HL-60/S4 (cell line): ENCODE measurements around the gene TLK2.
"Not testable (repeated sequence)": the region's sequence is repeated elsewhere in the genome, so short reads cannot be mapped to it uniquely, and the experiment has no call there.

Experiments
- in situ Hi-C: fragments of 300-500 bp; cut with MboI; formaldehyde crosslinking; loops from 2 replicates; pipeline ENCODE4 v1.14.3; 2022; ENCODE audit warnings: low sequenced_read_pairs

The TLK2 gene

DNA sequence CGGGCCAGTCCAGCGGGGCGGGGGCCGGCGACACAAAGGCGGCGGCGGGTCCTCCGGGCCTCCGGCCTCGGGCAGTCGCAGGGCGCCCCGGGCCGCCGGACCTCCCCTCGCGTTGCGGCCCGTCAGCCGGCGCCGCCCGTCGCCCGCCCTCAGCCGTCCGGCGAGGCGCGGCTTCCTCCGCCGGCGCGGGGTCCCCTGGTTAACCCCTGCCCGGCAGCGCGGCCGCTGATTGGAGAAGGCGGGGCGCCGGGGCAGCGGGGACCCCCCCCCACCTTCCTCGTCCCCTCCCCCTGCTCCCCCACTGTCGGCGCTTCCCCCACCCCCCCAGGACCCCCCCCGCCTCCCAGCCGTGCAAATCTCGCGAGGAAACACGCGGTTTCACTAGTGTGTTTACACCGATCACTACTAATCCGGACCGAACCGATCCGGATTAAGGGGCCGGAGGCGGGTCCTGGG is at the start of gene TLK2:
Gene TLK2, plus strand, starts transcription at position 402 of the 456 bp plus-strand sequence. CDS start 2,301 bp downstream, outside the sequence.
- in situ Hi-C loops = no loop called here

DNA sequence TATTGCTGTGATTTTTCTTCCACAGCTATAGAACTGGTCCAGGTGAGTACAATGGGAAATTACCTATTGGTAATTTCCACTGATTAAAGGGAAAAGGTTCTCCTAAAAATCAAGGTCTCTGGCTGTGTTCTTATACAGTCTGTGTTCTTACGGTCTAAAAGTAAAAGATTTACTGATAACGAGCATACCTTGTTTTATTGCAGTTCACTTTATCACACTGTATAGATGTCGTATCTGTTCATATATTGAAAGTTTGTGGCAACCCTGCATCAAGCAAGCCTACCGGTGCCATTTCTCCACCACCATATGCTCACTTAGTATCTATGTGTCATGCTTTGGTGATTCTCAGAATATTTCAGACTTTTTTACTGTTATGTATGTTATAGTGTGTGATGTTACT is 43.4 kb upstream of the TLK2 start:
- in situ Hi-C loops = not testable (repeated sequence)

DNA sequence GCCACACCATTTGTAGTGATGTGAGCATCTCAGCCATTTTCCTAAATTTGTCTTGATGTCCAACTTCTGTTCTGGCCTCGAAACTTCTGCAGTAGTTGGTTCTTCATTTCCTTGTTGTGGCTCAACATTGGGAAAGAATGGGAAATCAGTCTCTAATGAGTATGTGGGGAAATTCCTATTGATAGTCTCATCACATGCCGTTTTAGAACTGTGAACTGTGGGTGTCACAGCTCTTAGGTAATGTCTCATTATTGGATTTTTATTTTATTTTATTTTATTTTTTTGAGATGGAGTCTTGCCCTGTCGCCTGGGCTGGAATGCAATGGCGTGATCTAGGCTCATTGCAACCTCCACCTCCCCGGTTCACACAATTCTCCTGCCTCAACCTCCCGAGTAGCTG is 37.4 kb upstream of the TLK2 start:
- in situ Hi-C loops = not testable (repeated sequence)

DNA sequence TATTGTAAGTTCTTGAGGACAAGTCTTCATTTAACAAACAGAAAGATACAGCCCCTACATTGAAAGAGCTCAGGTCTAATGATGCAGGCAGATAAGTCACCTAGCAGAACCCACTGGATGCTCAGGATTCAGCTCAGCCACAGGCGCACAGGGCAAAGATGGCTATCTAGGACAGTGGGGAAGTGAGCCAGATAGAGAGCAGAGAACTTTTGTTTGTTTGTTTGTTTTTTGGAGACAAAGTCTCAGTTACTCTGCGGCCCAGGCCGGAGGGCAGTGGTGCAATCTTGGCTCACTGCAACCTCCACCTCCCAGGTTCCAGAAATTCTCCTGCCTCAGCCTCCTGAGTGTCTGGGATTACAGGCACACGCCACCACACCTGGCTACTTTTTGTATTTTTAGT is 34.6 kb upstream of the TLK2 start:
- in situ Hi-C loops = no loop called here

DNA sequence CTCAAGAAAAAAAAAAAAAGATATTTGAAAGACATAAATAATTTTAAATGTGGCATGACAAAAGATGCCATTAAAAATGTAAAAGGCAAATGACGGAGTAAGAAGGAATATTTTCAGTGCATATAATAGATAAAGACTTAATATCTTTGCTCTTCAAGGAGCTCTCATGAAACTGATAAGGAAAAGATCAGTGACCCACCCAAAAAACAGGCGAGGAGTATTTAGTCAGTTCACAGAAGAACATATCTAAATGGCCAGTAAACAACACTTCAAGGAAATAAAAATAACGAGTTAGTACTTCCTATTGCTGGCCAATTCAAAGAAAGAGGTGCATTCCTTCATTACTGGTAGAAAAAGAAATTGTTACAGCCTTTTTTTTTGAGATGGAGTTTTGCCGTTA is 32.8 kb upstream of the TLK2 start:
- in situ Hi-C loops = not testable (repeated sequence)

DNA sequence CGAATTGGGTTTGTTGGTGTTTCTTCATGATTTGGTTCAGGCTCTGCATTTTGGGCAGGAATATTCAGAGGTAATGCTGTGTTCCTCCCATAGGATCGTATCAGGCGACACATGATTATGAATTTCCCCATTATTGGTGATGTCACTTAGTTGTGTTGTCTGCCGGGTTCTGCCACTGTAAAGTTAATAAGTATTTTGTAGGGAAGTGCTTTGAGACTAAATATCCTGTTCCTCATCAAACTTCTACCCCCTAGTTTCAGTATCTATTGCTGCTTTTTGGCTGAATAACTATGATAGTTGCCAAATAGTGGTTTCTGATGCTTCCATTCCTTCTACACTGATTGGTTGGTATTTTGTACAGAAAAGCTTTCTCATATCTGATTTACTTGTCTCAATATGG is 26.4 kb upstream of the TLK2 start:
- in situ Hi-C loops = not testable (repeated sequence)

DNA sequence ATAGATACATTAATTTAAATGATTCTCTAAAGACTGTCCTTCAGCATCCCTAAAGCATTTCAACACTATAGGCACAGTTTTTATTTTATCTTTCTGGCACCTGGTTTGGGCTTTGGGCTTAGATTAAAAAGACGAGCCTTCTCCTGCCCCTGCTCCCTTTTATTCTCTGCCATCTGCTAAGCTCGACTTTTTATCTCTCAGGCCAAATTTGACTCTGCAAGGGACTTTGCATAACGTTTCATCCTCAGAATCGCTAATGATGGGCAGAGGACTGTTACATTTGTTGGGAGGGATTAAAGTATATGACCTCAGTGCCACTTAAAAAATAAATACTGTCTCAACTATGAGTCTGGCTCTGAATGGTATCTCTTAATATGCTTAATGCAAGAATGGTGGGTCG is 25.6 kb upstream of the TLK2 start:
- in situ Hi-C loops = not testable (repeated sequence)

DNA sequence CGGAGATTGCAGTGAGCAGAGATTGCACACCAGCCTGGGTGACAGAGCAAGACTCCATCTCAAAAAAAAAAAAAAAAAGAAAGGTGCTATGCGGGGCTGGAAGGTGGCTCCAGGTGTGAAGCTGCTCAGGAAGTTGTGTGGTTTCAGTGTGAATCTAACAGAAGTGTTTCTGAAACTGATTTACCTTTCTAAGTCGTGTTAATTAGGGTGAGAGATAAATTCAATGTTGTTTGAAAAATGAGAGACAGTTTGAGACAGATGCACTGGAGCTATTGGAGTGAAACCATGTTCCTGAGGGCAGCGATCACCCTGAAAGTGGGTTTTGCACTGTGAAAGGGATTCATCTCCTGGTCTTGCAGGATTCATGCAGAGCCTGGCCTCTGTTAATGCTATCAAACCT is 25.0 kb upstream of the TLK2 start:
- in situ Hi-C loops = not testable (repeated sequence)

DNA sequence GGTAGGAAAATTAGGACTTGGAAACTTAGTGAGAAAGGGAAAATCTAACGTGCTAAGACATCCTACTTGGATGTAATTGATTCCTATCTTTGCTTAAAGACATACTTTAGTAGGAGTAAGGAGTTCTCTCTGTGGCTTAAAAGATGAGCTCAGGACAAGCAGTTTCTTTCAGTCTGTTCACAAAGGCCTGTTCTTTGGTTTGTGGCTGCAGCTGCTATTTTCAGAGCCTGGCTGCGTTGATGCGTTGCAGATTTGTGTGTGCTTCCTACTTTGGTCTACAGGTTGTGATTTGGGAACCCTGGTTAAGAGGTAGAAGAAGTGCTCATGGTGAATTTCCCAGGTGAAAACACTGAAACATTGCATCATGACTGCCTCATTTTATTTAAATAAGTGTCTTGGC is 24.5 kb upstream of the TLK2 start:
- in situ Hi-C loops = not testable (repeated sequence)

DNA sequence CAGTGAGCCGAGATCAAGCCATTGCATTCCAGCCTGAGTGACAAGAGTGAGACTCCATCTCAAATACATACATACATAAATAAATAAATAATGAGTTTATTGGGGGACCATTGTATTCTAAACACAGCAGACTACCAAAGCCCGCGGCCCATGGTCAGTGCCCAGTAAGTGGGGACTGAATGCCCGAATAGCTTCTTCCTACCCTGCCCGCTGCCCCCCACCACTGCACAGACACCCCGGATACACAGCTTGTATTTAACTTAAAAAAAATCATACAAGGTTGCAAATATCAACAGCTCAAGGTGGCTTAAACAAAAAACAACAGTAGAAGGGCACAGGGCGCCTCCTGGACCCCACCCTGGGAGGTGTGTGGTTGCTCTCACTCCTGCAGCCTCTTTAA is 22.6 kb upstream of the TLK2 start:
- in situ Hi-C loops = no loop called here

DNA sequence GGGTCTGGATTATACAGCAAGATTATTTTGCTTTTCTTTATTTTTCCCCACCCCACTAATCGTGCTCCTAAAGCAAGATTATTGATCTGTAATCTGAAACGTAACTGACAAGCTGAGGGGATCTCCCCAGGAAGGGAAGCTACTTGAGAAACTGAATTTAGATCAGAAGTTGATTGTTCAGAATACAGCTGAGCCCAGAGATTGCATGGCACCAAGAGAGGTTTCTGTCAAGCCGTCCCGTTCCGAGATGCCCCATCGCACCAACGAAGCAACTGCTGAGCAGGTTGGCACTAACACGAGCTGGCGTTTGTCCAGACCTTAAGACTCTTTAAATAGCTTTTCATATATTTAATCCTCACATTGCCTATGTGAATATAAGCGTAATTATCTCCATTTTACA is 20.1 kb upstream of the TLK2 start:
- in situ Hi-C loops = not testable (repeated sequence)

DNA sequence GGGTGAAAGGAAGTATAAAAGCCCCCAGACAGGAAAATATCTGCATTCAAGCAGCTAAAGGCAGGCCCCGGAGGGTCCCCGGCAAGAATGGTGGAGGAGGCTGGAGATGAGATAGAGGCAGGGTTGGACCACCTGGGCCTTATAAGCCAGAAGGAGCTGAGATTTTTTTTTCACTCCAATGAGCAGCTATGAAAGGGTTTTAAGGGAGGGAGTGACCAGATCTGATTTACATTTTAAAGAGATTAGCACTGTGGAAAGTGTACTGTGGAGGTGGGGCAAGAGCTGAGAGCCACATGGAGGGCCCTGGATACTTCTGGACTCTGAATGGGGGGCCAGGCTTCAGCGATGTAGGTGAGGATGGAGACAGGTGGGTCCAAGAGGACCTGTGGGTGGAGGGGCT is 14.2 kb upstream of the TLK2 start:
- in situ Hi-C loops = not testable (repeated sequence)

DNA sequence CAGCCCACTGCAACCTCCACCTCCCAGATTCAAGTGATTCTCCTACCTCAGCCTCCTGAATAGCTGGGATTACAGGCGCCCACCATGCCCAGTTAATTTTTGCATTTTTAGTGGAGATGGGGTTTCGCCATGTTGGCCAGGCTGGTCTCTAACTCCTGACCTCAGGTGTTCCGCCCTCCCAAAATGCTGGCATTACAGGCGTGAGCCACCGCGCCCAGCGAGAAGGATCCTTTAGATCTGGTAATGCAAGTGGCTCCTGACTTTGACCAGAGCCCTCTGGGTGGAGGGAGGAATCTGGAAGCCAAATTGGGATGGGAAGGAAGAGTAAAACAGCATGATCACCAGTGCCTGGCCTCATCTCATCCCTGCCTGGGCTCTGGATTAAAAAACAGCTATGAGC is 13.4 kb upstream of the TLK2 start:
- in situ Hi-C loops = not testable (repeated sequence)

DNA sequence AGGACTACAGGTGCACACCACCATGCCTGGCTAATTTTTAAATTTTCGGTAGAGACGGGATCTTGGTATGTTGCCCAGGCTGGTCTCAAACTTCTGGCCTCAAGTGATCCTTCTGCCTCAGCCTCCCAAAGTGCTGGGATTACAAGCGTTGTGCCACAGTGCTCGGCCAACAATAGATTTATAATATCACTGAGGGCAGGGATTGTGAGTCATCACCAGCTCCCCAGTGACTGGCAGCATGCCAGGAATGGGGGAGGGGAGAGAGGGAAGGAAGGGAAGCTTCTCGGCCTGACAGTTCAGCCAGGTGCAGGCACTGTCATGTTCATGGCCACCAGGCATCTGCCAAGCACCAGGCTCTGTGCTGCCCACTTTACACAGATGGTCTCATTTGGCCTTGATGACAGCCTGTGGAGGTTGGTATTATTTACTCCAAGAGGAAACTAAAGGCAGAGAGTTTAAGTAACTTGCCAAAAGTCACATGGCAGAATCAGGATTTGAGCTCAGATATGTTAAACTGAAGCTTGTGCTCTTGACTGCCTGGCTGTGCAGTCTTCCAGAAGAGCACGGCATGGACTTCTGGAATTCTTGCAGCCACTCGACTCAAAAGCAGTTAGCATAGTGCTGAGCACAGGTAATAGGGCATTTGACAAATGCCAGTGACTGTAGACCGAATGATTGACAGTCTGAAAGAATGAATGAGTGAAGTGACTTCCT is 7.8 kb upstream of the TLK2 start:
- in situ Hi-C loops = not testable (repeated sequence)

DNA sequence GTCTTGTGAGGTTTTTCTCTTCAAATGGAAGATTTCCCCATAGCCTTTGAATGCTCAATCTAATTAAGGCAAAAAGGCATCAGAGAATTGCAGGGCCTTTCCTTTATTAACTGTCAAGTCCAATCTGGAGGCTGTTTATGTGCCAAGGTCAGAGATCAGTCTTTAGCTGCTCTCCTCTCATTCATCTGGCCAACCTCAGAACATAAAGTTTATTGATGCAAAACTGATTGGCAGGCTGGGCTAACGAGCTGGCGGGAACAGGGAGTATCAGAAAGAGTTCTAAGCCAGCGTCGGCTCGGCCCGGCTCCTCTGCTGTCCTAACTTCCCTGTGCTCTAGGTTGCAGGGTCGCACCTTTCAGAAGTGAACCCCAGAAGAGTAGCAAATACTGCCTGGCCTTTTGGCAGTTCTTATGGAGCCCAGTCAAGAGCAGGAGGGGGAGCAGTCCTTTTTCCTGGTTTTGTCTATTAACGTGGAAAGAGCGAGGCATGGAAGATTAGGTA is 7.2 kb upstream of the TLK2 start:
- in situ Hi-C loops = not testable (repeated sequence)

DNA sequence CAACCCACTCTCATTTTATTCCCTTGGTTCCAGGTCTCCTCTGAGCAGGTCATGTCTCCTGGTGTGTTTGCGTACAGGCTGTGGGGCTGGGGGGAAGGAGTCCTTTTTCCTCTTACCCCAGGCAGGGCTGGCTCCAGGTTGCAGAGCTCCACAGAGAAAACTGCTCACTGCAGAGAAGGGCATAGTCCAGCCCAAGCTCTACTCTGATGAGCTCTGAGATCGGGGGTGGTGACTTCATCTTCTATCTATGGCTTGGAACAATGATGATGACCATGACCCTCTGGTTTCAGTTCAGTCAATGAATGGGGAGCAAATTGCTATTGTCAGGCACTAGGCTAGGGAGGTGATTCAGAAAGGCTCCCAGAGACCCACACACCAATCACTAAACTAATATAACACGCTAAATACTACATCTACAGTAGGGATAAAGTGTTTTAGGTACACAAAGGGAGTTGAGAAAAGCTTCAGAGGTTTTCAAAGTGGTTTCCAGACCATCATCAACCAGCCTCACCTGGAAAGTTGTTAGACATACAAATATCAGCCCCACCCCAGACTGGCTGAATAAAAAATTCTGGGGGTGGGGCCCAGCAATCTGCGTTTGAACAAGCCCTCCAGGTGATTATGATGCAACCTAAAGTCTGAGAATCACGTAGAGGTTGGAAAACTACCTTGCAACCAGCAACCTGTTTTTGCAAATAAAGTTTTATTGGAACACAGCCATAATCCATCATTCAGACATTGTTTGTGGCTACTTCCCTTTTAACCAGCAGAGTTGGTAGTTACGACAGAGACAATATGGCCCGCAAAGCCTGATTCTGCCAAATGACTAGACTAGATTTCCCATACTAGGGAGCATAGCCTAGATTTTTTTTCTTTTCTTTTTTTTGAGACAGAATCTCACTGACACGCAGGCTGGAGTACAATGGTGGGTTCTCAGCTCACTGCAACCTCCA is 5.3 kb upstream of the TLK2 start:
- in situ Hi-C loops = not testable (repeated sequence)

DNA sequence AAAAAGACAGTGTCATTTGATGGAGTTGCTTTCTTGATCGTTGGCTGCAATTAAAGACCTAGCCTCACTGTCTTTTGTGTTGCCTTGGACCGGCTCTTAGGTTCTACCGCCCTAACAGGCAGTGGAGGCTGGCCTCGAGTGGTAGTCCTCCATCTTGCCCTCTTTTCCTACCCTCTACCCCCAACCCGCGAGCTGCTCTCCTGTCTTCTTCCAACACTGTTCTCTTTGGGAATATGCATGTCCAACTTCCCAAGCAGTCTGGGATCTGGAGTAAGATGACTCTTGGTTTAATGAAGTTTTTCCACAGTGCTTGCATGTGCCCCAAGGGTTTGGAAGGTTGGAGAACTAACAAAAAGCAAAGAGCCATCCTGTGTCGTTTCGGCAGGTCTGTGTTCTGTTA is 1.5 kb upstream of the TLK2 start:
- in situ Hi-C loops = not testable (repeated sequence)

DNA sequence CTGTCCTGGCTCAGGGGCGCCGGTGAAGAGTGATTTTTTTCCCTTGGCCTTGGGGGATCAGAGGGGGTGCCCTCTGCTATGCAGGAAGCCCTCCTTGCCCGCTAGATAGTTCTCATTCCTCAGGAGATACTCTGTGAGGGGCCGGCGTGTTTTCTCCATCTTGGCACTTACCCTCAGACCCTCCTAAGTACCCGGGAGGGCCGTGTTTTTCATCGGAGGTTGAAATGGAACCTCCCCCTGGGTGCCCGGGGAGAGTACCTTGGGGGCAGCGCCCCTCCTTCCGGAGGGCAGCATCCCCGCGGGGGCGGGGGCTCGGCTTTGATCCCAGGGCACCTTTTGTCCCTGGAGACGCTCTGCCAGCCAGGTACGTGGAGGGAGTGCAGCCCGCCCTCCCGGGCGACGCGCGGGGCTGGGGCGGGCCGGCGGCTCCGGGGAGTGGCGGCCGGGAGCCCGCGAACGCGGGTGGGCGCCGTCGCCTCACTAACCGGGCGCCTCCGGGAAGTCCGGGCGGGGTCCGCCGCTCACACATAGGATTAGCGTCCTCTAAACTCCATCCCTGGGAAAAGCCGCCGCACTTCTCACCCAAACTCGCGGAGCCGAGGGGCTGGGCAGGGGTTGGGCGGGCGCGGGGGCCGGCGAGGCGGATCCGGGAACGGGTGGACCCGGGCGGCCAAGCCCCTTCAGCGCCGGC is 762 bp upstream of the TLK2 start:
- in situ Hi-C loops = not testable (repeated sequence)

DNA sequence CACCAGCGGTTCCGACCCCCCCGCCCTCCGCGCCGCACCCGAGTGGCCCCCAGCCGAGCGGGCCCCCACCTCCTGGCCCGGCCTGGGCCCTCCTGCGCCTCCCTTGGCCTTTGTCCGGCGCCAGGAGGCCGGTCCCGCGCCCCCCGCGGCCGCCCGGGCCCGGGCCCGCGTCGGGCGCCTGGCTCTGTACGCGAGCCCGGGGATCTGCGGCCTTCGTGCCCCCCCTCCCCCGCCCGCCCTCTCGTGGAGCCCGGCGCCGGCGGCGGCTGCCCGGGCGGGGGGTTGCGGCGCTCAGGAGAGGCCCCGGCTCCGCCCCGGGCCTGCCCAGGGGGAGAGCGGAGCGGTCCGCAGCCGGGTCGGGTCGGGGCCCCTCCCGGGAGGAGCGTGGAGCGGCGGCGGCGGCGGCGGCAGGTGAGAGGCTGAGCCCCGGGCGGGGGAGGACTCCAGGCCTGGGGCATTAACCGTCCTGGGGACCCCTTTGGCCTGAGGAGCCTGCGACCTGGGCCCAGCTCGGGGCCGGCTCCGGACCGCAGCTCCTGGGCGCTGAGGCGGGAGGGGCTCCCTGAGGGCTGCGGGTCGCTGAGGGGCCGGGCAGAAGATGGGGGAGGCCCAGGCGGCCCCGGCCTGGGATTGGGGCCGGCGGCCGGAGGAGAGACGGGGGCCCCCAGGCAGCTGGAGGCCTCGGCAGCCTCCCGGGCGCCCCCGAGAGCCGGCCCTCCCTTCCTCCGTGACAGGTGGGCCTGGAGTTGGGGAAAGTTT is 434 bp downstream of the TLK2 start:
- in situ Hi-C loops = not testable (repeated sequence)

DNA sequence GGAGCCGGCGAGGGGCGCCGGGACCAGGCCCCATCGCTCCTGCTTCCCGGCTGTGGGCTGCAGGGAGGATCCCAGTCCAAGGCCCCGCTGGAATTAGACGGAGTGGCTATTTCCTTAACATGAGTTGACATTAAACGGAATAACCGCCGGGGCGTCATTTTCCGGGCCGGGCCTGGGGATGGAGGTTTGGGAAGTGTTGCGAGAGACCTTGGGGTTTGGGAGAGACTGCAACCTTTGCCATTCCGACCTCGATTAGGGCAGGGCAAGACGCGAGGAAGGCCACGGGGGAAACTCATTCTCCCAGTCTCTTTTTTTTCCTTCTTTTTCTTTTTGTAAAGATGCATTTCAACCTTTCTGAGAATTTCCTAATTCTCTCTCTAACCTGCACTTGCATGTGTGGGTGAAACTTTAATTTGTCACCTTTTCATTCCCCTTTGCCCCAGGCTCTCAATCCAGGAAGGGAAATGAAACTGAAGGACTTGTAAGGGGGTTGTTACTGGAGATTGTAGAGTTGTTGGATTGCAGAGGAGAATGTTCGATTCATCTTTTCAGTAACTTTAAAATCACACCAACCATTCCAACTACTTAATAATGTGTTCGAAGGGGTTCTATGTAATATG is 1.1 kb downstream of the TLK2 start:
- in situ Hi-C loops = not testable (repeated sequence)
